Naive thymus-derived CD4-positive, alpha-beta T cell (primary cell): ENCODE measurements around the gene DCAF8. TPM values are rescaled to one million over a fixed set of nuclear protein-coding genes. Genes with fewer than 3 reads are reported as not detected.

ENCODE experiments used
- ATAC-seq: fragments of 150-1000 bp; cut with Tn5 transposase; 2 replicates; pipeline ENCODE4 v1.10.0; 2021; ENCODE audit warnings: mild to moderate bottlenecking, moderate library complexity
- CTCF ChIA-PET: fragments of 350-600 bp; sonication (Branson Sonifier 250); formaldehyde crosslinking; loops from one replicate; lab custom pipeline; 2021; ENCODE audit warnings: antibody characterized with exemption; lab: Charles Lee
- POLR2A ChIA-PET: fragments of 350-600 bp; sonication (Branson Sonifier 250); formaldehyde crosslinking; loops from one replicate; lab custom pipeline; 2021; ENCODE audit warnings: antibody characterized with exemption, inconsistent platforms; lab: Charles Lee
- DNase-seq, 9 donors: peaks; one replicate each; pipeline versions ENCODE4 v3.0.0 to v3.0.0-alpha.2; 2020 to 2022; ENCODE audit warnings: mixed read lengths in 1 of 9
- H3K27ac ChIP-seq: one replicate; pipeline ENCODE4 v1.7.0; 2013; ENCODE audit warnings: mild to moderate bottlenecking, low read depth, low read length, moderate library complexity
- H3K27me3 ChIP-seq, 2 donors: one replicate each; pipeline ENCODE4 v1.7.0; 2013; ENCODE audit warnings: low read length in 2 of 2, mild to moderate bottlenecking in 2 of 2, moderate library complexity in 2 of 2; ENCODE audit not compliant: control insufficient read depth in 2 of 2, insufficient read depth in 2 of 2
- H3K36me3 ChIP-seq, 3 experiments: 1 replicate in 2 of 3; 2 replicates in 1 of 3; pipeline ENCODE4 v1.7.0; 2013; ENCODE audit warnings: low read length in 3 of 3, mild to moderate bottlenecking in 3 of 3, moderate library complexity in 1 of 3; ENCODE audit not compliant: insufficient read depth in 3 of 3, control insufficient read depth in 2 of 3
- H3K4me1 ChIP-seq, 2 donors: one replicate each; pipeline ENCODE4 v1.7.0; 2013; ENCODE audit warnings: low read length in 2 of 2, mild to moderate bottlenecking in 2 of 2, moderate library complexity in 1 of 2; ENCODE audit not compliant: control insufficient read depth in 2 of 2, insufficient read depth in 2 of 2
- H3K4me3 ChIP-seq: 2 replicates; pipeline ENCODE4 v1.7.0; 2013; ENCODE audit warnings: mild to moderate bottlenecking, low read length
- H3K9me3 ChIP-seq, 3 experiments: 1 replicate in 2 of 3; 2 replicates in 1 of 3; pipeline ENCODE4 v1.7.0; 2013; ENCODE audit warnings: low read length in 3 of 3; ENCODE audit not compliant: control insufficient read depth in 2 of 3
- H3K27ac Mint-ChIP-seq, 9 donors: one replicate each; pipeline ENCODE4 v1.8.0; 2020 to 2022; ENCODE audit warnings: mixed read lengths in 9 of 9, mild to moderate bottlenecking in 8 of 9, moderate library complexity in 5 of 9, inconsistent platforms in 2 of 9
- H3K27me3 Mint-ChIP-seq, 5 donors: one replicate each; pipeline ENCODE4 v1.8.0; 2021 to 2022; ENCODE audit warnings: mixed read lengths in 5 of 5, mild to moderate bottlenecking in 1 of 5
- H3K36me3 Mint-ChIP-seq, 5 donors: one replicate each; pipeline ENCODE4 v1.8.0; 2020 to 2022; ENCODE audit warnings: mixed read lengths in 5 of 5, mild to moderate bottlenecking in 3 of 5, inconsistent platforms in 1 of 5
- H3K4me1 Mint-ChIP-seq, 7 donors: one replicate each; pipeline ENCODE4 v1.8.0; 2020 to 2022; ENCODE audit warnings: mixed read lengths in 7 of 7, mild to moderate bottlenecking in 3 of 7, inconsistent platforms in 1 of 7
- H3K4me3 Mint-ChIP-seq, 10 donors: one replicate each; pipeline ENCODE4 v1.8.0; 2020 to 2022; ENCODE audit warnings: mild to moderate bottlenecking in 10 of 10, mixed read lengths in 10 of 10, moderate library complexity in 6 of 10, inconsistent platforms in 2 of 10
- H3K9me3 Mint-ChIP-seq, 11 donors: one replicate each; pipeline ENCODE4 v1.8.0; 2020 to 2022; ENCODE audit warnings: mixed read lengths in 11 of 11, mild to moderate bottlenecking in 4 of 11, inconsistent platforms in 1 of 11, moderate library complexity in 1 of 11
- intact Hi-C, 2 donors: fragments of 100-400 bp; cut with micrococcal nuclease; formaldehyde crosslinking; loops; one replicate each; pipeline ENCODE4 v1.15.1; 2023
- polyA plus RNA-seq, 2 donors: library from polyadenylated mRNA; unstranded; fragments of 300-500 nt; fragmentation: Illumina TruSeq; gene quantifications; one replicate each; pipeline ENCODE4 v1.2.3, GENCODE V29; 2021
- total RNA-seq, 6 experiments: library from RNA in 5 of 6; stranded (reverse) in 5 of 6; gene quantifications; 1 replicate in 5 of 6; 2 replicates in 1 of 6; pipeline ENCODE4 v1.2.3 and lab custom pipeline; 2021 to 2026

DCAF8 gene
- total and polyA plus RNA-seq, 7 experiments from 2014 or later: 45.6 to 226 (median 174) TPM

GRCh38 chr1:160211046-160211790, 51.1 kb downstream of the DCAF8 start:
- Mint-ChIP-seq H3K9me3 (no peaks in the 10 kb centered on the region), H3K36me3 (peaks cover 4 to 21% (median 8%) of the 10 kb centered on the region in 5 donors), H3K4me1 (peaks cover 20 to 40% (median 29%) of the 10 kb centered on the region in 7 donors), H3K4me3 (no peak overlapping the region), H3K27me3 (no peaks in the 10 kb centered on the region), H3K27ac (peak overlapping the region in 1 of 9 donors; percentile 20)
- H3K36me3 ChIP-seq: peaks cover 4 to 63% (median 13%) of the 10 kb centered on the region in 3 experiments
- H3K27me3 ChIP-seq: no peaks in the 10 kb centered on the region
- no peak overlapping the region for H3K4me3 ChIP-seq
- no peak for ATAC-seq
- intact Hi-C loops: no loop called here
- peaks cover 2 to 6% of the 10 kb centered on the region in 2 donors for H3K4me1 ChIP-seq
- DNase-seq: no peak
- POLR2A ChIA-PET: no interaction called here
- no peak overlapping the region for H3K27ac ChIP-seq
- no peaks in the 10 kb centered on the region for H3K9me3 ChIP-seq
- CTCF ChIA-PET: interaction anchor here (0.6 to 1.2 kb wide), 2 partner anchors 14 to 80 kb away, joined by 3 read pairs; no protein-coding TSS in a partner anchor

GRCh38 chr1:160210561-160210960, 51.8 kb downstream of the DCAF8 start:
- Histone ChIP-seq H3K27me3 (no peaks in the 10 kb centered on the region), H3K4me3 (no peak overlapping the region), H3K36me3 (peaks cover 4 to 56% (median 13%) of the 10 kb centered on the region in 3 experiments), H3K27ac (no peak overlapping the region), H3K4me1 (peaks cover 7 to 8% of the 10 kb centered on the region in 2 donors), H3K9me3 (no peaks in the 10 kb centered on the region)
- no peaks in the 10 kb centered on the region for H3K9me3 Mint-ChIP-seq
- ChIA-PET POLR2A (interaction anchor here (1.2 kb wide), 1 partner anchor 10 kb away, joined by 4 read pairs; no protein-coding TSS in a partner anchor), CTCF (interaction anchor here (0.7 kb wide), 1 partner anchor 17 kb away, joined by 4 read pairs; no protein-coding TSS in a partner anchor)
- peaks cover 0 to 21% (median 8%) of the 10 kb centered on the region in 5 donors for H3K36me3 Mint-ChIP-seq
- H3K4me3 Mint-ChIP-seq: no peak overlapping the region
- no peaks in the 10 kb centered on the region for H3K27me3 Mint-ChIP-seq
- peaks cover 23 to 44% (median 31%) of the 10 kb centered on the region in 7 donors for H3K4me1 Mint-ChIP-seq
- peak overlapping the region in 2 of 9 donors; percentile 16 to 19 for H3K27ac Mint-ChIP-seq
- intact Hi-C loops: no loop called here
- DNase-seq: no peak
- ATAC-seq: no peak

- Histone ChIP-seq H3K36me3 (peaks cover 0 to 46% (median 2%) of the 10 kb centered on the region in 3 experiments), H3K4me1 (peaks cover 12% of the 10 kb centered on the region in 2 donors), H3K9me3 (no peaks in the 10 kb centered on the region), H3K27me3 (no peaks in the 10 kb centered on the region), H3K4me3 (no peak overlapping the region), H3K27ac (no peak overlapping the region)
- Mint-ChIP-seq H3K36me3 (peaks cover 0 to 20% (median 5%) of the 10 kb centered on the region in 5 donors), H3K9me3 (no peaks in the 10 kb centered on the region), H3K4me3 (no peak overlapping the region), H3K27me3 (no peaks in the 10 kb centered on the region), H3K4me1 (peaks cover 28 to 49% (median 31%) of the 10 kb centered on the region in 7 donors), H3K27ac (peak overlapping the region; percentile 11 to 63 (median 29))
- DNase-seq (no peak), ATAC-seq (no peak)
- intact Hi-C loops: loop anchor here in 1 of 2 donors (5.0 kb wide), 1 partner anchor 78 kb away; the partner anchor contains the start of gene PEX19
- CTCF ChIA-PET: no interaction called here
- POLR2A ChIA-PET: interaction anchor here (0.5 to 1.5 kb wide), 3 partner anchors 10 to 25 kb away, joined by 3 to 4 read pairs (median 3); no protein-coding TSS in a partner anchor
These were observed 52.9 kb downstream of the DCAF8 start for GRCh38 chr1:160209321-160210046.

GRCh38 chr1:160208557-160209320, 53.6 kb downstream of the DCAF8 start:
- H3K4me1 Mint-ChIP-seq: peaks cover 31 to 56% (median 37%) of the 10 kb centered on the region in 7 donors
- no peaks in the 10 kb centered on the region for H3K27me3 ChIP-seq
- no peak overlapping the region for H3K27ac ChIP-seq
- no peak for ATAC-seq
- DNase-seq: no peak
- H3K4me3 ChIP-seq: no peak overlapping the region
- no peaks in the 10 kb centered on the region for H3K27me3 Mint-ChIP-seq
- H3K4me3 Mint-ChIP-seq: no peak overlapping the region
- CTCF ChIA-PET: interaction anchor here (1.2 kb wide), 1 partner anchor 13 kb away, joined by 4 read pairs; no protein-coding TSS in a partner anchor
- peaks cover 0 to 38% (median 0%) of the 10 kb centered on the region in 3 experiments for H3K36me3 ChIP-seq
- H3K36me3 Mint-ChIP-seq: peaks cover 0 to 16% (median 5%) of the 10 kb centered on the region in 5 donors
- intact Hi-C loops: loop anchor here in 1 of 2 donors (5.0 kb wide), 1 partner anchor 79 kb away; the partner anchor contains the start of gene PEX19
- no peaks in the 10 kb centered on the region for H3K9me3 ChIP-seq
- peaks cover 12 to 16% of the 10 kb centered on the region in 2 donors for H3K4me1 ChIP-seq
- no peaks in the 10 kb centered on the region for H3K9me3 Mint-ChIP-seq
- H3K27ac Mint-ChIP-seq: peak overlapping the region; percentile 19 to 87 (median 44)
- POLR2A ChIA-PET: interaction anchor here (1.5 kb wide), 1 partner anchor 9 kb away, joined by 3 read pairs; no protein-coding TSS in a partner anchor

- Histone ChIP-seq H3K4me1 (peaks cover 12 to 16% of the 10 kb centered on the region in 2 donors), H3K4me3 (no peak overlapping the region), H3K36me3 (peaks cover 0 to 32% (median 0%) of the 10 kb centered on the region in 3 experiments), H3K9me3 (no peaks in the 10 kb centered on the region), H3K27me3 (no peaks in the 10 kb centered on the region), H3K27ac (no peak overlapping the region)
- Mint-ChIP-seq H3K9me3 (no peaks in the 10 kb centered on the region), H3K27ac (peak overlapping the region in 6 of 9 donors; percentile 41 to 88 (median 84)), H3K4me1 (peaks cover 31 to 56% (median 37%) of the 10 kb centered on the region in 7 donors), H3K36me3 (peaks cover 0 to 14% (median 5%) of the 10 kb centered on the region in 5 donors), H3K27me3 (no peaks in the 10 kb centered on the region), H3K4me3 (peak overlapping the region in 1 of 10 donors; percentile 18)
- intact Hi-C loops: loop anchor here in 1 of 2 donors (2.0 to 5.0 kb wide), 2 partner anchors 53 to 79 kb away; partner anchors contain the start of gene PEX19
- DNase-seq (no peak), ATAC-seq (no peak)
- CTCF ChIA-PET: interaction anchor here (1.2 kb wide), 1 partner anchor 12 kb away, joined by 4 read pairs; no protein-coding TSS in a partner anchor
- POLR2A ChIA-PET: interaction anchor here (0.7 to 1.5 kb wide), 2 partner anchors 8 to 13 kb away, joined by 3 read pairs; no protein-coding TSS in a partner anchor
These were observed 54.4 kb downstream of the DCAF8 start for GRCh38 chr1:160207771-160208556.
